Ishikawa (cell line): ENCODE results near the gene ARPC1A.

Experiments
- CEBPB ChIP-seq: IDR thresholded peaks from 2 replicates; pipeline ENCODE4 v1.6.1; 2012
- TF ChIP-seq, protein P1 (sequence below): IDR thresholded peaks from 2 replicates; pipeline ENCODE4 v1.6.1; 2012; ENCODE audit warnings: low read depth, mild to moderate bottlenecking

DNA sequence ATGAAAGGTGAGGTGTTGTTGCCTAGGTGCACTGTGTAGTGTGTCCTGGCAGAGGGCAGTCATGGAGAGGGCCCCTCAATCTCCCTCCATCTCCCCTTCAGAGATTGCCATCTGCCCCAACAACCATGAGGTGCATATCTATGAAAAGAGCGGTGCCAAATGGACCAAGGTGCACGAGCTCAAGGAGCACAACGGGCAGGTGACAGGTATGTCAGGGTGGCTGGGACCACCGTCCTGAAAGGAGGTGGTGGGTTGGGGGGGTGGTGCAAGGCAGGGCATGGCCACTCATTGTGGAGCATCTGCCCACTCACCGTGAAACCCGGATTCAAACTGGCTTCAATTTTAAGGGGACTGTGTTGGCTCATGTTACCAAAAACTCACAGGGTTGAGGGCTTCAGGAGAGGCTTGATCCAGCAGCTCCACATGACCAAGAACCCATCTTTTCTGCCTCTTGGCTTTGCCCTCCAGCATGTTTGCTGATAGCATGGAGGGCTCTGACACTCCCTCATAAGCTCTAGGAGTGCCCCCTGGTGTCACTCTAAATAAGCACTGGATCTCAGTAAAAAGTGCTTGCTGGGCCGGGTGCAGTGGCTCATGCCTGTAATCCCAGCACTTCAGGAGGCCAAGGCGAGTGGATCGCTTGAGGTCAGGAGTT, 61.0 kb downstream of the ARPC1A start:
- TF ChIP-seq, protein P1, sequence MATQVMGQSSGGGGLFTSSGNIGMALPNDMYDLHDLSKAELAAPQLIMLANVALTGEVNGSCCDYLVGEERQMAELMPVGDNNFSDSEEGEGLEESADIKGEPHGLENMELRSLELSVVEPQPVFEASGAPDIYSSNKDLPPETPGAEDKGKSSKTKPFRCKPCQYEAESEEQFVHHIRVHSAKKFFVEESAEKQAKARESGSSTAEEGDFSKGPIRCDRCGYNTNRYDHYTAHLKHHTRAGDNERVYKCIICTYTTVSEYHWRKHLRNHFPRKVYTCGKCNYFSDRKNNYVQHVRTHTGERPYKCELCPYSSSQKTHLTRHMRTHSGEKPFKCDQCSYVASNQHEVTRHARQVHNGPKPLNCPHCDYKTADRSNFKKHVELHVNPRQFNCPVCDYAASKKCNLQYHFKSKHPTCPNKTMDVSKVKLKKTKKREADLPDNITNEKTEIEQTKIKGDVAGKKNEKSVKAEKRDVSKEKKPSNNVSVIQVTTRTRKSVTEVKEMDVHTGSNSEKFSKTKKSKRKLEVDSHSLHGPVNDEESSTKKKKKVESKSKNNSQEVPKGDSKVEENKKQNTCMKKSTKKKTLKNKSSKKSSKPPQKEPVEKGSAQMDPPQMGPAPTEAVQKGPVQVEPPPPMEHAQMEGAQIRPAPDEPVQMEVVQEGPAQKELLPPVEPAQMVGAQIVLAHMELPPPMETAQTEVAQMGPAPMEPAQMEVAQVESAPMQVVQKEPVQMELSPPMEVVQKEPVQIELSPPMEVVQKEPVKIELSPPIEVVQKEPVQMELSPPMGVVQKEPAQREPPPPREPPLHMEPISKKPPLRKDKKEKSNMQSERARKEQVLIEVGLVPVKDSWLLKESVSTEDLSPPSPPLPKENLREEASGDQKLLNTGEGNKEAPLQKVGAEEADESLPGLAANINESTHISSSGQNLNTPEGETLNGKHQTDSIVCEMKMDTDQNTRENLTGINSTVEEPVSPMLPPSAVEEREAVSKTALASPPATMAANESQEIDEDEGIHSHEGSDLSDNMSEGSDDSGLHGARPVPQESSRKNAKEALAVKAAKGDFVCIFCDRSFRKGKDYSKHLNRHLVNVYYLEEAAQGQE = no peak
- TF ChIP-seq CEBPB = no peak
